Effector memory CD8-positive, alpha-beta T cell (primary cell): Measurements from ENCODE around the gene CSNK1G2.

ENCODE experiments used
- ATAC-seq: fragments of 150-1000 bp; cut with Tn5 transposase; replicated peaks from 2 replicates; pipeline ENCODE4 v1.10.0; 2021; ENCODE audit warnings: mild to moderate bottlenecking, moderate library complexity
- DNase-seq, 3 experiments: peaks; one replicate each; pipeline ENCODE4 v3.0.0; 2021
- H3K27ac Mint-ChIP-seq, 2 donors: one replicate each; pipeline ENCODE4 v1.8.0; 2022; ENCODE audit warnings: mild to moderate bottlenecking in 2 of 2, mixed read lengths in 2 of 2, moderate library complexity in 2 of 2
- H3K27me3 Mint-ChIP-seq, 2 donors: one replicate each; pipeline ENCODE4 v1.8.0; 2022; ENCODE audit warnings: mixed read lengths in 2 of 2
- H3K36me3 Mint-ChIP-seq: one replicate; pipeline ENCODE4 v1.8.0; 2022; ENCODE audit warnings: mild to moderate bottlenecking, moderate library complexity, mixed read lengths; ENCODE audit not compliant: insufficient read depth
- H3K4me1 Mint-ChIP-seq, 2 donors: one replicate each; pipeline ENCODE4 v1.8.0; 2022; ENCODE audit warnings: low read depth in 2 of 2, mixed read lengths in 2 of 2
- H3K4me3 Mint-ChIP-seq, 2 donors: one replicate each; pipeline ENCODE4 v1.8.0; 2022; ENCODE audit warnings: mild to moderate bottlenecking in 2 of 2, mixed read lengths in 2 of 2, moderate library complexity in 2 of 2
- H3K9me3 Mint-ChIP-seq, 2 donors: one replicate each; pipeline ENCODE4 v1.8.0; 2022; ENCODE audit warnings: mixed read lengths in 2 of 2
- total RNA-seq, 9 experiments: gene quantifications; one replicate each; lab custom pipeline; 2026; lab: John Stamatoyannopoulos, UW

Gene CSNK1G2
- total RNA-seq: 85.2 to 265 (median 133) reads per million in 9 experiments

- ATAC-seq: peak; percentile 33
- peak in 1 of 3 experiments; percentile 14 for DNase-seq
- H3K27me3 Mint-ChIP-seq: no peaks in the 10 kb centered on the region
These were observed at the start of gene CSNK1G2 for GRCh38 chr19:1941146-1942077. CSNK1G2 (plus strand) TSS chr19:1941172; CDS start chr19:1969773, 28,601 bp downstream.

DNA sequence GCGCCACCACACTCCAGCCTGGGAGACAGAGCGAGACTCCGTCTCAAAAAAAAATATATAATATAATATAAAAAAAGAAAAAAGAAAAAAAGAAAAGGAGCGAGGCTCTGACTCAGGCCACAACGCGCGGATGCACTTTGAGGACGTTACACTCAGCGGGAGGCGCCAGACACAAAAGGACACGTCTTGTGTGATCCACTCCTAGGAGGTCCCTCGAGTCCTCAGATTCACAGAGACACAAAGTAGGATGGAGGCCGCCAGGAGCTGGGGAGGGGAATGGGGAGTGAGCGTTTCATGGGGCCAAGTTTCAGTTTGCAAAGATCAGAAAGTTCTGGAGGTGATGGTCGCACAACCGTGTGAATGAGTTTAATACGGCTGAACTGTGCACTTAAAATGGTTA is 47.2 kb upstream of the CSNK1G2 start:
- no peaks in the 10 kb centered on the region for H3K9me3 Mint-ChIP-seq
- DNase-seq (no peak), ATAC-seq (no peak)
- peaks cover 25% of the 10 kb centered on the region for H3K36me3 Mint-ChIP-seq
- peaks cover 22 to 29% of the 10 kb centered on the region in 2 donors for H3K4me1 Mint-ChIP-seq
- H3K4me3 Mint-ChIP-seq: peak overlapping the region in 1 of 2 donors; percentile 57
- no peaks in the 10 kb centered on the region for H3K27me3 Mint-ChIP-seq
- H3K27ac Mint-ChIP-seq: no peak overlapping the region

More at GRCh38 chr19:1941146-1942077, at the start of gene CSNK1G2:
- Mint-ChIP-seq H3K36me3 (peaks cover 43% of the 10 kb centered on the region), H3K4me3 (peak within 1 kb of the TSS; percentile 88 to 96), H3K9me3 (no peaks in the 10 kb centered on the region), H3K27ac (peak within 1 kb of the TSS; percentile 98), H3K4me1 (peaks cover 25 to 32% of the 10 kb centered on the region in 2 donors)

- peaks cover 33% of the 10 kb centered on the region for H3K36me3 Mint-ChIP-seq
- H3K4me3 Mint-ChIP-seq: peak overlapping the region; percentile 85 to 90
- no peaks in the 10 kb centered on the region for H3K27me3 Mint-ChIP-seq
- no peaks in the 10 kb centered on the region for H3K9me3 Mint-ChIP-seq
- DNase-seq (no peak), ATAC-seq (no peak)
- H3K4me1 Mint-ChIP-seq: peaks cover 22 to 26% of the 10 kb centered on the region in 2 donors
- peak overlapping the region; percentile 93 to 98 for H3K27ac Mint-ChIP-seq
These were observed 44.5 kb upstream of the CSNK1G2 start for GRCh38 chr19:1896508-1896907.

- DNase-seq (no peak), ATAC-seq (no peak)
- no peak overlapping the region for H3K4me3 Mint-ChIP-seq
- no peaks in the 10 kb centered on the region for H3K27me3 Mint-ChIP-seq
- H3K27ac Mint-ChIP-seq: no peak overlapping the region
- no peaks in the 10 kb centered on the region for H3K9me3 Mint-ChIP-seq
- H3K36me3 Mint-ChIP-seq: peaks cover 39% of the 10 kb centered on the region
- H3K4me1 Mint-ChIP-seq: peaks cover 14 to 20% of the 10 kb centered on the region in 2 donors
These were observed 39.0 kb upstream of the CSNK1G2 start for GRCh38 chr19:1901940-1902404.

DNA sequence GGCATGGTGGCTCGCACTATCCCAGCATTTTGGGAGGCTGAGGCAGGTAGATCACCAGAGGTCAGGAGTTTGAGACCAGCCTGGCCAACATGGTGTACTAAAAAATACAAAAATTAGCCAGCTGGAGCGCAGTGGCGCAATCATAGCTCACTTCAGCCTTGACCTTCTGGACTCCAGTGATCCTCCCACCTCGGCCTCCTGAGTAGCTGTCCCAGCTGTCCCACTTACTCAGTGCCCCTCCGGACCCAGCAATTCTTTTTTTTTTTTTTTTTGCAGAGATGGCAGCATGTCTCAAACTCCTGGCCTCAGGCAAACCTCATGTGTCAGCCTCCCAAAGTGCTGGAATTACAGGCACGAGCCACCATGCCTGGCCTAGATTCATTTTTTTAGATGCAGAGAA is 38.0 kb upstream of the CSNK1G2 start:
- peaks cover 29% of the 10 kb centered on the region for H3K36me3 Mint-ChIP-seq
- no peak overlapping the region for H3K4me3 Mint-ChIP-seq
- no peaks in the 10 kb centered on the region for H3K9me3 Mint-ChIP-seq
- no peak overlapping the region for H3K27ac Mint-ChIP-seq
- peaks cover 6 to 13% of the 10 kb centered on the region in 2 donors for H3K4me1 Mint-ChIP-seq
- ATAC-seq: no peak
- DNase-seq: no peak
- H3K27me3 Mint-ChIP-seq: no peaks in the 10 kb centered on the region

GRCh38 chr19:1904860-1905109 is 36.2 kb upstream of the CSNK1G2 start:
- Mint-ChIP-seq H3K27ac (peak overlapping the region in 1 of 2 donors; percentile 83), H3K9me3 (no peaks in the 10 kb centered on the region), H3K4me1 (peaks cover 13 to 23% of the 10 kb centered on the region in 2 donors), H3K36me3 (peaks cover 27% of the 10 kb centered on the region), H3K4me3 (peak overlapping the region in 1 of 2 donors; percentile 89), H3K27me3 (no peaks in the 10 kb centered on the region)
- ATAC-seq: no peak
- DNase-seq: no peak

GRCh38 chr19:1905110-1905862 is 35.7 kb upstream of the CSNK1G2 start, which contains the start of the genes ADAT3 and SCAMP4:
ADAT3 (plus strand) TSS chr19:1905399; CDS start chr19:1912048, 6,649 bp downstream.
SCAMP4 (plus strand) TSS chr19:1905399; CDS start chr19:1915020, 9,621 bp downstream.
- Mint-ChIP-seq H3K4me3 (peak within 1 kb of the TSS; percentile 86 to 89), H3K4me1 (peaks cover 15 to 28% of the 10 kb centered on the region in 2 donors), H3K36me3 (peaks cover 23% of the 10 kb centered on the region), H3K27me3 (no peaks in the 10 kb centered on the region), H3K27ac (peak within 1 kb of the TSS; percentile 62 to 83), H3K9me3 (no peaks in the 10 kb centered on the region)
- DNase-seq (peak; percentile 96 to 97 (median 97)), ATAC-seq (peak; percentile 95)

DNA sequence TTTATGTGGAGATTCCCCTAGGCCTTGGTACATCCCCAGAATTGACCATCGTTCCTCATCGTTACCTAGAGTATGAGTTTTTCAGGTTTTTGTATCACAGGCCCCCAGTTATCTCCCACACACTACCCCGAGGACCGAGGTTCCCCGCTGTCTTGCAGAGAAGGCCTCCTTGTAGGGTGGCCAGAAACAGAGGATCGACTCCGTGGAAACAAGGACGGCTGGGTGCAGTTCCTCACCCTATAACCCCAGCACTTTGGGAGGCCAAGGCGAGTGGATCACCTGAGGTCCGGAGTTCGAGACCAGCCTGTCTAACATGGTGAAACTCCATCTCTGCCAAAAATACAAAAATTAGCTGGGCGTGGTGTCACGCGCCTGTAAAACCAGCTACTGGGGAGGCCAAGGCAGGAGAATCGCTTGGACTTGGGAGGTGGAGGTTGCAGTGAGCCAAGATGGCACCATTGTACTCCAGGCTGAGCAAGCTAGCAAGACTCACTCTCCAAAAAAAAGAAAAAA is 35.1 kb upstream of the CSNK1G2 start:
- Mint-ChIP-seq H3K4me3 (peak overlapping the region; percentile 86 to 89), H3K9me3 (no peaks in the 10 kb centered on the region), H3K36me3 (peaks cover 23% of the 10 kb centered on the region), H3K27ac (peak overlapping the region; percentile 62 to 83), H3K4me1 (peaks cover 16 to 28% of the 10 kb centered on the region in 2 donors), H3K27me3 (no peaks in the 10 kb centered on the region)
- DNase-seq (no peak), ATAC-seq (no peak)

DNA sequence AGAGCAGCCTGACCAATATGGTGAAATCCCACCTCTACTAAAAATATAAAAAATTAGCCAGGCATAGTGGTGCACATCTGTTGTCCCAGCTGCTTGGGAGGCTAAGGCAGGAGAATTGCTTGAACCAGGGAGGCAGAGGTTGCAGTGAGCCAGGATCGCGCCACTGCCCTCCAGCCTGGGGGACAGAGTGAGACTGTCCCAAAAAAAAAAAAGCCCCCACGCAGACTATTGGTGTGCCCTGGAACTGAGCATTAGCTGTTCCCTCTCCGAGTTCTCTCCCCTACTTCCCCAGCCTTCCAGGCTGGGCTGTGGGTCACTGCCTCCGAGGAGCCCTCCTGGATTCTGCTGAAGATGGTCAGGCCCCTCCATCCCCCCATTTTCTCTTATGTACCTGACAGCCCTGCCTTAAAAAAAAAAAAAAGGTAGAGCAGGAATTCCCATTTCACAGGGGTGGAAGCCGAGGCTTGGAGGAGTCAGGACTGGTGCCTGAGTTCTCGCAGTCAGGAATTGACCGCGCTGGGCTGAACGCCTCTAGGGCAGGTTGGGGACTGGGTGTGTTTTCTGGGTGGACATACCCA is 33.9 kb upstream of the CSNK1G2 start:
- no peaks in the 10 kb centered on the region for H3K9me3 Mint-ChIP-seq
- ATAC-seq (no peak), DNase-seq (no peak)
- no peak overlapping the region for H3K27ac Mint-ChIP-seq
- no peak overlapping the region for H3K4me3 Mint-ChIP-seq
- peaks cover 23% of the 10 kb centered on the region for H3K36me3 Mint-ChIP-seq
- H3K4me1 Mint-ChIP-seq: peaks cover 16 to 28% of the 10 kb centered on the region in 2 donors
- no peaks in the 10 kb centered on the region for H3K27me3 Mint-ChIP-seq

- H3K27ac Mint-ChIP-seq: no peak overlapping the region
- peaks cover 16 to 28% of the 10 kb centered on the region in 2 donors for H3K4me1 Mint-ChIP-seq
- no peak overlapping the region for H3K4me3 Mint-ChIP-seq
- ATAC-seq (no peak), DNase-seq (no peak)
- no peaks in the 10 kb centered on the region for H3K27me3 Mint-ChIP-seq
- peaks cover 23% of the 10 kb centered on the region for H3K36me3 Mint-ChIP-seq
- no peaks in the 10 kb centered on the region for H3K9me3 Mint-ChIP-seq
These were observed 33.2 kb upstream of the CSNK1G2 start for GRCh38 chr19:1907563-1908363.

DNA sequence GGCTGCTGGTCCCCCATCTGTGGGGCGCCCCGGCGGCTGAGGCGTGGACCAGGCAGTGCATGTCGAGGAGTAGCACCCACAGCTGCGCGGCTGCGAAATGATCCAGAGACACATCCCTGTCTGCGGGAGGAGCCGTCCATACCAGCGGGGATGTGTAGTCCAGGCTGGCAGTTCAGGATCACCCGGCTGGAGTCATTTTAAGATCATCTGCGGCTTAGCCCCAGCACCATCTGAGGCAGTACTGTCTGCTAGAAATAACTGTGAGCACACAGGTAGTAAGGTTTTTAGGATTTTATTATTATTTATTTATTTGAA is 32.7 kb upstream of the CSNK1G2 start:
- peaks cover 16 to 28% of the 10 kb centered on the region in 2 donors for H3K4me1 Mint-ChIP-seq
- H3K27ac Mint-ChIP-seq: no peak overlapping the region
- ATAC-seq: no peak
- peak overlapping the region in 1 of 2 donors; percentile 53 for H3K4me3 Mint-ChIP-seq
- no peaks in the 10 kb centered on the region for H3K27me3 Mint-ChIP-seq
- no peak for DNase-seq
- no peaks in the 10 kb centered on the region for H3K9me3 Mint-ChIP-seq
- H3K36me3 Mint-ChIP-seq: peaks cover 23% of the 10 kb centered on the region

DNA sequence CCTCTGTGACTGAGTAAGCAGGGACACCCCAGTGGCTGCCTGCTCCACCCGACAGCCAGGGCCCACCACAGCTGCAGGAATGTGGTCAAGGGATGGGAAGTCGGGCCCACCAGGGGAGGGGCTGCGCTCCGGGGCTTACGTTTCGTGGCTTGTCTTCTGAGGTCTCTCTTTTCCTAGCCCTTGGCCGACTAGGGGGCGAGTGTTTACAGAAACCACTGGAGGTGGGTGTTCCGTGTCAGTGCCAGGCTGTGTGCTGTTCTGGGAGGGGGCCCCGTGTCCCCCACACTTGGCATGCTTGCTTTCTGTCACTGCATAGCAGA is 31.3 kb upstream of the CSNK1G2 start:
- Mint-ChIP-seq H3K4me3 (peak overlapping the region; percentile 53 to 58), H3K27me3 (no peaks in the 10 kb centered on the region), H3K27ac (peak overlapping the region; percentile 49 to 66), H3K36me3 (peaks cover 16% of the 10 kb centered on the region), H3K4me1 (peaks cover 16 to 25% of the 10 kb centered on the region in 2 donors), H3K9me3 (no peaks in the 10 kb centered on the region)
- no peak for ATAC-seq
- no peak for DNase-seq
